Stimulated activated CD8-positive, alpha-beta memory T cell treated with anti-CD3 and anti-CD28 coated beads, Interleukin-4, amount 100 ng/mL, for 24 hours (primary cell): ENCODE measurements around the gene NELFB.

Experiments used
- DNase-seq: peaks from one replicate; pipeline ENCODE4 v3.0.0-alpha.2; 2020; ENCODE audit warnings: low read depth

NELFB gene

GRCh38 chr9:137223078-137223970 is 31.8 kb upstream of the NELFB start:
- peak; percentile 97 for DNase-seq

GRCh38 chr9:137224830-137225694 is 30.1 kb upstream of the NELFB start, which contains the start of gene CYSRT1:
CYSRT1 (plus strand) TSS chr9:137225174; CDS start chr9:137225622, 448 bp downstream.
- DNase-seq: no peak

GRCh38 chr9:137225699-137226331 is 29.3 kb upstream of the NELFB start:
- no peak for DNase-seq

- DNase-seq: no peak
These were observed 28.6 kb upstream of the NELFB start for GRCh38 chr9:137226338-137227053.

- DNase-seq: peak; percentile 75
These were observed 27.9 kb upstream of the NELFB start, which contains the start of gene RNF224 for GRCh38 chr9:137227054-137227852. RNF224 (plus strand) TSS chr9:137227502; CDS start chr9:137228336, 834 bp downstream.

- no peak for DNase-seq
These were observed 27.1 kb upstream of the NELFB start for GRCh38 chr9:137227853-137228505.

- DNase-seq: no peak
These were observed 26.6 kb upstream of the NELFB start for GRCh38 chr9:137228506-137228967.

- no peak for DNase-seq
These were observed 25.9 kb upstream of the NELFB start for GRCh38 chr9:137228968-137229896.

- DNase-seq: no peak
These were observed 25.0 kb upstream of the NELFB start for GRCh38 chr9:137229903-137230704.

GRCh38 chr9:137230705-137231371 is 24.3 kb upstream of the NELFB start, which contains the start of gene SLC34A3:
SLC34A3 (plus strand) TSS chr9:137230901; CDS start chr9:137231703, 802 bp downstream.
- DNase-seq: no peak

- DNase-seq: no peak
These were observed 23.6 kb upstream of the NELFB start for GRCh38 chr9:137231372-137232039.

- DNase-seq: no peak
These were observed 23.0 kb upstream of the NELFB start for GRCh38 chr9:137232101-137232500.

GRCh38 chr9:137232510-137232909 is 22.6 kb upstream of the NELFB start:
- DNase-seq: no peak

- DNase-seq: no peak
These were observed 21.8 kb upstream of the NELFB start for GRCh38 chr9:137233143-137233980.

- no peak for DNase-seq
These were observed 21.0 kb upstream of the NELFB start for GRCh38 chr9:137234055-137234697.
